ENCODE measurements around the gene BAIAP2L1.

DNA sequence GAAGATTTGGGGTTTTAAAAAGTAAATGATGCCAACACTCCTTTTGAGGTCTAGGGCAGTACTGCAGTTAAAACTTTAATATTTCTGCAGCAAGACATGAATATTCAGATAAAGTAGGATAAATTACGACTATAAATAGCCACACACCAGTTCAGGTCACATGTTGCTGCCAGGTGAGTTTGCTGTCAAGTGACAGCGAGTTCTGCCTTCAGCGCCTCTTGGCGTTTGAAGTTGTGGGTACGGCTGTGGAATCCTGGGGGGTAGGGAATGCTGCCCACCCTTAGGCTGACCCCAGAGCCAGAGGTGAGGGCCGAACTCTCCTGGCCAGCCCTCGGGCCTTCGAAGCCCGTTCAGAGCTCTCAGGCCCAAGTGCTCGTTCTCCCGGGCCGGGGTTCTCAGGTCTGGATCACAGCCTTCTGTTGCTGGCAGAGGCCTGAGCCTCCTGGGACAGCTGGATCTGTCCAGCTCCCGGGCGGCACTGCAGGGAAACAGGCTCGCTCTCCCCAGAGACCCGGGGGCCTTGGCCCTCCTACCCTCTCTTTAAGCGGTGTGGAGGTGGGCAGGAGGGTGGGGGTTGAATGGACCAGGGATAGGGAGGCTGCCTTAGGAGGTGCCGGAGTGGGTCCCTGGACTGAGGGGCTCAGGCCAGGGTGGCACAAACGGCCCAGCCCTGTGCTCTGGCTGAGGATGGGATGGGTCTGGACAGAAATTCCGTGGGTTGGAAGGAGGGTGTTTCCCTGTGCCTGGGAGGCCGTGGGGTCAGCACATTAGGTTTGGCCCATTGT lies 114.0 kb downstream of the BAIAP2L1 start:
- no peak for TF ChIP-seq POLR2A (IDR thresholded peaks at IDR 0.05)
- TF ChIP-seq, protein P1, sequence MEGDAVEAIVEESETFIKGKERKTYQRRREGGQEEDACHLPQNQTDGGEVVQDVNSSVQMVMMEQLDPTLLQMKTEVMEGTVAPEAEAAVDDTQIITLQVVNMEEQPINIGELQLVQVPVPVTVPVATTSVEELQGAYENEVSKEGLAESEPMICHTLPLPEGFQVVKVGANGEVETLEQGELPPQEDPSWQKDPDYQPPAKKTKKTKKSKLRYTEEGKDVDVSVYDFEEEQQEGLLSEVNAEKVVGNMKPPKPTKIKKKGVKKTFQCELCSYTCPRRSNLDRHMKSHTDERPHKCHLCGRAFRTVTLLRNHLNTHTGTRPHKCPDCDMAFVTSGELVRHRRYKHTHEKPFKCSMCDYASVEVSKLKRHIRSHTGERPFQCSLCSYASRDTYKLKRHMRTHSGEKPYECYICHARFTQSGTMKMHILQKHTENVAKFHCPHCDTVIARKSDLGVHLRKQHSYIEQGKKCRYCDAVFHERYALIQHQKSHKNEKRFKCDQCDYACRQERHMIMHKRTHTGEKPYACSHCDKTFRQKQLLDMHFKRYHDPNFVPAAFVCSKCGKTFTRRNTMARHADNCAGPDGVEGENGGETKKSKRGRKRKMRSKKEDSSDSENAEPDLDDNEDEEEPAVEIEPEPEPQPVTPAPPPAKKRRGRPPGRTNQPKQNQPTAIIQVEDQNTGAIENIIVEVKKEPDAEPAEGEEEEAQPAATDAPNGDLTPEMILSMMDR (IDR thresholded peaks at IDR 0.05), result no peak

Measured in right lobe of liver (tissue), 4 donors.